SK-N-SH (cell line): ENCODE results near the gene MAN2B1. TPM values are rescaled to one million over a fixed set of nuclear protein-coding genes. Genes with fewer than 3 reads are reported as not detected.
"Not testable (repeated sequence)": the region's sequence is repeated elsewhere in the genome, so short reads cannot be mapped to it uniquely, and the experiment has no call there.

Experiments
- CTCF ChIA-PET: fragments of 300-600, 350-600 bp; formaldehyde crosslinking; extraction: SDS; loops from one replicate; lab custom pipeline; 2021; lab: Yijun Ruan, JAX
- POLR2A ChIA-PET: fragments of 350-600 bp; sonication (Branson Sonifier 250); formaldehyde crosslinking; extraction: SDS; loops from one replicate; lab custom pipeline; 2020; ENCODE audit warnings: antibody characterized with exemption, inconsistent platforms; lab: Yijun Ruan, JAX
- DNase-seq: peaks from one replicate; pipeline ENCODE4 v3.0.0; 2012
- H2AFZ ChIP-seq: fragments of 200-600 bp; sonication (generic); 2 replicates; pipeline ENCODE4 v1.8.1; 2016; ENCODE audit warnings: antibody characterized with exemption, mild to moderate bottlenecking, low read depth
- H3F3A ChIP-seq: fragments of 200-600 bp; sonication (generic); replicated peaks from 2 replicates; pipeline ENCODE3; 2016; ENCODE audit warnings: antibody characterized with exemption, mild to moderate bottlenecking; ENCODE audit not compliant: insufficient read depth
- H3K27ac ChIP-seq, 2 experiments: fragments of 200-500 bp in 1 of 2; fragments of 200-600 bp in 1 of 2; sonication (Bioruptor generic) in 1 of 2; sonication (generic), shearing (Covaris generic) in 1 of 2; 2 replicates each; pipeline versions ENCODE4 v1.5.1 to v1.6.1; 2014 to 2016; ENCODE audit warnings: low read depth in 2 of 2, inconsistent platforms in 1 of 2, low read length in 1 of 2, mild to moderate bottlenecking in 1 of 2, mixed read lengths in 1 of 2
- H3K27me3 ChIP-seq: fragments of 200-600 bp; sonication (generic), shearing (Covaris generic); 2 replicates; pipeline ENCODE4 v1.6.1; 2016; ENCODE audit warnings: mixed run types; ENCODE audit not compliant: insufficient read depth
- H3K36me3 ChIP-seq, 2 experiments: fragments of 200-500 bp in 1 of 2; fragments of 200-600 bp in 1 of 2; sonication (Bioruptor generic) in 1 of 2; sonication (generic) in 1 of 2; replicated peaks in 1 of 2; 2 replicates each; pipeline versions ENCODE3 to v1.5.1; 2014 to 2016; ENCODE audit warnings: low read length in 1 of 2, mild to moderate bottlenecking in 1 of 2; ENCODE audit not compliant: insufficient read depth in 2 of 2, control insufficient read depth in 1 of 2
- H3K4me1 ChIP-seq, 2 experiments: fragments of 200-500 bp in 1 of 2; fragments of 200-600 bp in 1 of 2; sonication (Bioruptor generic) in 1 of 2; sonication (generic), shearing (Covaris generic) in 1 of 2; 2 replicates each; pipeline versions ENCODE4 v1.5.1 to v1.6.1; 2014 to 2016; ENCODE audit warnings: low read depth in 1 of 2, low read length in 1 of 2, mixed run types in 1 of 2; ENCODE audit not compliant: insufficient read depth in 2 of 2, control insufficient read depth in 1 of 2
- H3K4me2 ChIP-seq: fragments of 200-600 bp; sonication (generic), shearing (Covaris generic); 2 replicates; pipeline ENCODE4 v1.6.1; 2017; ENCODE audit warnings: mixed run types
- H3K4me3 ChIP-seq, 2 experiments: fragments of 200-500 bp in 1 of 2; fragments of 200-600 bp in 1 of 2; sonication (Bioruptor generic) in 1 of 2; sonication (generic), shearing (Covaris generic) in 1 of 2; 2 replicates each; pipeline versions ENCODE4 v1.5.1 to v1.8.1; 2014 to 2016; ENCODE audit warnings: low read depth in 2 of 2, inconsistent platforms in 1 of 2, low read length in 1 of 2, mild to moderate bottlenecking in 1 of 2, mixed read lengths in 1 of 2, moderate library complexity in 1 of 2
- H3K79me2 ChIP-seq: fragments of 200-600 bp; sonication (generic); 2 replicates; pipeline ENCODE4 v1.8.1; 2017; ENCODE audit warnings: mild to moderate bottlenecking; ENCODE audit not compliant: insufficient read depth
- H3K9ac ChIP-seq: fragments of 200-600 bp; sonication (generic); 2 replicates; pipeline ENCODE4 v1.6.1; 2017; ENCODE audit warnings: mixed run types
- H3K9me2 ChIP-seq: fragments of 200-600 bp; sonication (generic); 2 replicates; pipeline ENCODE4 v1.6.1; 2017; ENCODE audit warnings: mixed run types
- H3K9me3 ChIP-seq: fragments of 200-600 bp; sonication (generic); 2 replicates; pipeline ENCODE4 v1.6.1; 2017; ENCODE audit warnings: mixed run types, mild to moderate bottlenecking, moderate library complexity
- H4K20me1 ChIP-seq: fragments of 200-600 bp; sonication (generic); 2 replicates; pipeline ENCODE4 v1.6.1; 2017; ENCODE audit warnings: mild to moderate bottlenecking, mixed run types; ENCODE audit not compliant: insufficient read depth
- FOSL2 ChIP-seq: IDR thresholded peaks from 2 replicates; pipeline ENCODE4 v1.4.0; 2012; ENCODE audit warnings: low read depth, mild to moderate bottlenecking, moderate library complexity, borderline replicate concordance
- JUND ChIP-seq: IDR thresholded peaks from 2 replicates; pipeline ENCODE4 v1.4.0; 2012
- MXI1 ChIP-seq: IDR thresholded peaks from 2 replicates; pipeline ENCODE4 v1.6.1; 2012; ENCODE audit warnings: mild to moderate bottlenecking, low read depth, low read length, improper control_type of control experiment
- NRF1 ChIP-seq: IDR thresholded peaks from 2 replicates; pipeline ENCODE4 v1.6.1; 2012; ENCODE audit warnings: low read depth, mild to moderate bottlenecking, low read length
- TEAD4 ChIP-seq: IDR thresholded peaks from 2 replicates; pipeline ENCODE4 v1.4.0; 2012; ENCODE audit warnings: mild to moderate bottlenecking, borderline replicate concordance; ENCODE audit not compliant: insufficient read depth
- WGBS: methylation state at CpG from one replicate; pipeline ENCODE4 v1.1.6; 2017; ENCODE audit warnings: low lambda C conversion rate; 5-methylcytosine and 5-hydroxymethylcytosine counted together
- polyA plus RNA-seq, 3 experiments: library from polyadenylated mRNA; depleted of rRNA; stranded (reverse); fragments of >200 nt; gene quantifications; 2 replicates each; pipeline ENCODE4 v1.2.3, GENCODE V29; 2012
- TF ChIP-seq, protein P1 (sequence below): fragments of 150-350 bp; IDR thresholded peaks from 2 replicates; pipeline ENCODE4 v1.6.1; 2017; ENCODE audit warnings: antibody characterized with exemption, low read length, low read depth, borderline replicate concordance
- TF ChIP-seq, protein P2 (sequence below): IDR thresholded peaks from 2 replicates; pipeline ENCODE4; 2012
- TF ChIP-seq, protein P3 (sequence below): fragments of 200-600 bp; sonication (generic); IDR thresholded peaks from 2 replicates; pipeline ENCODE4 v1.6.1; 2017; ENCODE audit warnings: antibody characterized with exemption, mild to moderate bottlenecking, moderate library complexity

The MAN2B1 gene
- polyA plus RNA-seq, 1 of the 3 experiments (the other 2 are of a cell fraction): 47.0 TPM

DNA sequence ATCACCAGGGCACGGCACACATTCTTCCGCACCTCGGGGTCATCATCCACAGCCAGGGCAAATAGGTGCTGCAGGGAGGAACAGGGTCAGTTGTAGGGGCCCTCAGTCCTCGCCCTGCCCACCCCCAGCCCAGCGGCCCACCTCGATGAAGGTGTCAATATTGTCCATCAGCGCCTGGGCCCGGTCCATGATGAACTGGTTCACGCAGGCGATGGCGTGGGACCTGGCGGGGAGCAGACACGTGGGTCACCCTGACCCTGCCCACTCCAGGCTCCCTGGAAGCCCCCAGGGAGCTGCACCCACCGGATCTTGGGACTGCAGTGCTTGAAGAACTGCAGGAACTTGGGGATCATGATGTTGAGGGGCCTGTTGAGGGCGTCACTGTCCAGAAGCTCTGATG, 48.6 kb upstream of the MAN2B1 start (continued):
- TF ChIP-seq, protein P1, sequence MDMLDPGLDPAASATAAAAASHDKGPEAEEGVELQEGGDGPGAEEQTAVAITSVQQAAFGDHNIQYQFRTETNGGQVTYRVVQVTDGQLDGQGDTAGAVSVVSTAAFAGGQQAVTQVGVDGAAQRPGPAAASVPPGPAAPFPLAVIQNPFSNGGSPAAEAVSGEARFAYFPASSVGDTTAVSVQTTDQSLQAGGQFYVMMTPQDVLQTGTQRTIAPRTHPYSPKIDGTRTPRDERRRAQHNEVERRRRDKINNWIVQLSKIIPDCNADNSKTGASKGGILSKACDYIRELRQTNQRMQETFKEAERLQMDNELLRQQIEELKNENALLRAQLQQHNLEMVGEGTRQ: no peak
- TF ChIP-seq, protein P2, sequence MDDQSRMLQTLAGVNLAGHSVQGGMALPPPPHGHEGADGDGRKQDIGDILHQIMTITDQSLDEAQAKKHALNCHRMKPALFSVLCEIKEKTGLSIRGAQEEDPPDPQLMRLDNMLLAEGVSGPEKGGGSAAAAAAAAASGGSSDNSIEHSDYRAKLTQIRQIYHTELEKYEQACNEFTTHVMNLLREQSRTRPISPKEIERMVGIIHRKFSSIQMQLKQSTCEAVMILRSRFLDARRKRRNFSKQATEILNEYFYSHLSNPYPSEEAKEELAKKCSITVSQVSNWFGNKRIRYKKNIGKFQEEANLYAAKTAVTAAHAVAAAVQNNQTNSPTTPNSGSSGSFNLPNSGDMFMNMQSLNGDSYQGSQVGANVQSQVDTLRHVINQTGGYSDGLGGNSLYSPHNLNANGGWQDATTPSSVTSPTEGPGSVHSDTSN: no peak
- TF ChIP-seq JUND: no peak
- no peak for TF ChIP-seq TEAD4
- no peak for TF ChIP-seq MXI1
- no peak for TF ChIP-seq FOSL2
- TF ChIP-seq NRF1: no peak

DNA sequence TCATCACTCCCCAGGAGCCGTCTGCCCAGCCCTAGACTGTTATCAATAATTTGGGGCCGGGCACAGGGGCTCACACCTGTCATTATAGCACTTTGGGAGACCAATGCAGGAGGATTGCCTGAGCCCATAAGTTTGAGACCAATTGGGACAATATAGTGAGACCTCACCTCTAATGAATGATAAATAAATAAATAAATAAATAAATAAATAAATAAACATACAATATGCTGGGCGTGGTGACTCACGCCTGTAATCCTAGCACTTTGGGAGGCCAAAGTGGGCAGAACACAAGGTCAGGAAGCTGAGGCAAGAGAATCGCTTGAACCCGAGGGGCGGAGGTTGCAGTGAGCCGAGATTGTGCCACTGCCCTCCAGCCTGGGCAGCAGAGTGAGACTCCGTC, 46.8 kb upstream of the MAN2B1 start:
- Histone ChIP-seq H3K79me2 (peaks cover 36% of the 10 kb centered on the region), H3F3A (peaks cover 12% of the 10 kb centered on the region), H3K36me3 (peaks cover 44 to 46% of the 10 kb centered on the region in 2 experiments)
- DNase-seq, H3K4me3 ChIP-seq, H2AFZ ChIP-seq, H3K27ac ChIP-seq, H3K9me3 ChIP-seq, H4K20me1 ChIP-seq, POLR2A ChIA-PET, H3K27me3 ChIP-seq, H3K4me2 ChIP-seq, H3K4me1 ChIP-seq, H3K9me2 ChIP-seq, H3K9ac ChIP-seq: not testable (repeated sequence)
- WGBS: 92% methylated on average over 9 of the region's 9 CpGs
- CTCF ChIA-PET: interaction anchor here (1.0 to 2.4 kb wide), 6 partner anchors 9 to 134 kb away, joined by 3 to 6 read pairs (median 4); no protein-coding TSS in a partner anchor

DNA sequence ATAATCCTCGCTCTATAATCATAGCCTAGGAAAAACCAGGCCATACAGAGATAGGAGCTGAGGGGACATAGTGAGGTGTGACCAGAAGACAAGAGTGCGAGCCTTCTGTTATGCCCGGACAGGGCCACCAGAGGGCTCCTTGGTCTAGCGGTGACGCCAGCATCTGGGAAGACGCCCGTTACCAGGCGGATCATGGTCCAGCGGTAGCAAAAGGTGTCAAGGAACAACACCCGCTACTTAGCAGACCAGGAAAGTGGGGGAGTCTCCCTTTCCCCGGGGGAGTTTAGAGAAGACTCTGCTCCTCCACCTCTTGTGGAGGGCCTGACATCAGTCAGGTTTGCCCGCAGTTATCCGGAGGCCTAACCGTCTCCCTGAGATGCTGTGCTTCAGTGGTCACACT, 45.5 kb upstream of the MAN2B1 start:
- H3K27me3 ChIP-seq, H3K4me1 ChIP-seq, H2AFZ ChIP-seq, POLR2A ChIA-PET, H3K4me3 ChIP-seq, H3K27ac ChIP-seq, H3K9me3 ChIP-seq, H3K9me2 ChIP-seq, DNase-seq, H3K9ac ChIP-seq, H3K4me2 ChIP-seq, H4K20me1 ChIP-seq: not testable (repeated sequence)
- Histone ChIP-seq H3K79me2 (peaks cover 24% of the 10 kb centered on the region; the same call in 1 of the 2 replicates), H3K36me3 (peaks cover 42 to 43% of the 10 kb centered on the region in 2 experiments), H3F3A (peaks cover 12% of the 10 kb centered on the region)
- 100% methylated on average over 2 of the region's 14 CpGs for WGBS
- TF ChIP-seq, protein P3, sequence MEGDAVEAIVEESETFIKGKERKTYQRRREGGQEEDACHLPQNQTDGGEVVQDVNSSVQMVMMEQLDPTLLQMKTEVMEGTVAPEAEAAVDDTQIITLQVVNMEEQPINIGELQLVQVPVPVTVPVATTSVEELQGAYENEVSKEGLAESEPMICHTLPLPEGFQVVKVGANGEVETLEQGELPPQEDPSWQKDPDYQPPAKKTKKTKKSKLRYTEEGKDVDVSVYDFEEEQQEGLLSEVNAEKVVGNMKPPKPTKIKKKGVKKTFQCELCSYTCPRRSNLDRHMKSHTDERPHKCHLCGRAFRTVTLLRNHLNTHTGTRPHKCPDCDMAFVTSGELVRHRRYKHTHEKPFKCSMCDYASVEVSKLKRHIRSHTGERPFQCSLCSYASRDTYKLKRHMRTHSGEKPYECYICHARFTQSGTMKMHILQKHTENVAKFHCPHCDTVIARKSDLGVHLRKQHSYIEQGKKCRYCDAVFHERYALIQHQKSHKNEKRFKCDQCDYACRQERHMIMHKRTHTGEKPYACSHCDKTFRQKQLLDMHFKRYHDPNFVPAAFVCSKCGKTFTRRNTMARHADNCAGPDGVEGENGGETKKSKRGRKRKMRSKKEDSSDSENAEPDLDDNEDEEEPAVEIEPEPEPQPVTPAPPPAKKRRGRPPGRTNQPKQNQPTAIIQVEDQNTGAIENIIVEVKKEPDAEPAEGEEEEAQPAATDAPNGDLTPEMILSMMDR: peak; percentile 52
- CTCF ChIA-PET: interaction anchor here (1.0 to 1.4 kb wide), 2 partner anchors 8 to 10 kb away, joined by 3 to 4 read pairs; no protein-coding TSS in a partner anchor
